T-helper 2 cell treated with Interferon-gamma antibody and Interleukin-4, amounts not matched to agents 5 μg/mL and 100 μg/mL, for 36 hours (primary cell): ENCODE measurements around the gene PLAC9.
"Not testable (repeated sequence)": the region's sequence is repeated elsewhere in the genome, so short reads cannot be mapped to it uniquely, and the experiment has no call there.

ENCODE experiments used
- DNase-seq: peaks from one replicate; pipeline ENCODE4 v3.0.0; 2021; ENCODE audit warnings: low spot score
- H3K27ac Mint-ChIP-seq: one replicate; pipeline ENCODE4 v1.8.0; 2021; ENCODE audit warnings: mild to moderate bottlenecking, mixed read lengths
- H3K27me3 Mint-ChIP-seq: one replicate; pipeline ENCODE4 v1.8.0; 2021; ENCODE audit warnings: low read depth, mixed read lengths
- H3K36me3 Mint-ChIP-seq: one replicate; pipeline ENCODE4 v1.8.0; 2021; ENCODE audit warnings: low read depth, mixed read lengths
- H3K4me1 Mint-ChIP-seq: one replicate; pipeline ENCODE4 v1.8.0; 2021; ENCODE audit warnings: low read depth, mixed read lengths
- H3K4me3 Mint-ChIP-seq: one replicate; pipeline ENCODE4 v1.8.0; 2022; ENCODE audit warnings: mild to moderate bottlenecking, moderate library complexity, mixed read lengths
- H3K9me3 Mint-ChIP-seq: one replicate; pipeline ENCODE4 v1.8.0; 2021; ENCODE audit warnings: mixed read lengths

The PLAC9 gene

GRCh38 chr10:80126876-80127275, 5.7 kb upstream of the PLAC9 start:
- no peak for DNase-seq
- Mint-ChIP-seq H3K27me3 (peaks cover 22% of the 10 kb centered on the region), H3K27ac (no peak overlapping the region)

DNA sequence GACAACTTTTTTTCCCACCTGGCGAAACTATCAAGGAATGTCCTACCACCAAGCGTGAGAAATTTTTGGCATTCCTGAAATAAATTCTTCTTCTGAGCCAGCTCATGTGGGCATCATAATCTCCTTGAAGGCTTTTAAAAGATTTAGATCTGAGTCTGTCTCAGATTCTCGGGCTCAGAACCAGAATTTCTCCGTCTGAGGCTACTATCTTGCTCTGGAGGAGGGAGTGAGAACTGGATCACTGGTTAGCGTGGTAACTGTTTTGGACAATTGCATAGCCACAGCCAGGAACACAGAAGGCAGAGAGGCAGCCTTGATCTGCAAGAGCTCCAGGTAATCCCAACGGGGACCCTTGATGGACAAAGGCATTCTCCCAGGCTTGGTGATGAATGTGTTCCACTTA, 1.0 kb upstream of the PLAC9 start:
- Mint-ChIP-seq H3K4me3 (no peak overlapping the region), H3K9me3 (no peaks in the 10 kb centered on the region), H3K27me3 (peaks cover 43% of the 10 kb centered on the region)

More at GRCh38 chr10:80126876-80127275, 5.7 kb upstream of the PLAC9 start:
- H3K9me3 Mint-ChIP-seq: no peaks in the 10 kb centered on the region
- H3K36me3 Mint-ChIP-seq: no peaks in the 10 kb centered on the region
- H3K4me1 Mint-ChIP-seq: no peaks in the 10 kb centered on the region
- no peak overlapping the region for H3K4me3 Mint-ChIP-seq

DNA sequence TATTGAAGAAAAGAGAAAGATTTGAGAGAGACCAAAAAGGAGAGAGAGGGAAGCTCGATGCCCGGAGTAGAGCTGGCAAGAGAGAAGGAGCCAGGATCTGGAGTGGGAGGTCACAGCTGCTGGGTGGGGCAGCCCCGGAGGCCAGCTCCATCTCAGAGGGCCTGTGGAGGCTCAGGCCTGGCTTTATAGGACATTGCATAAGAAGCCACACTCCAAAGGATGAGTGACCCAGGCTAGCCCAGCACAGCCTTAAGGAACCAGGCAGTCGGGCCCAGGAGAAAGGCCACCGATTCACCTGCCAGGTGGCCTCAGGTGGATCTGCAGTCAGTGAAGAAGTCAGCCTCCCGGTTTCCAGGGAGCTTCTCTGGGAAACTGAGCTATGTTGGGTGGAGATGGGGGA, 676 bp downstream of the PLAC9 start:
- no peaks in the 10 kb centered on the region for H3K9me3 Mint-ChIP-seq
- H3K36me3 Mint-ChIP-seq: no peaks in the 10 kb centered on the region
- peaks cover 4% of the 10 kb centered on the region for H3K4me1 Mint-ChIP-seq
- no peak overlapping the region for H3K4me3 Mint-ChIP-seq
- no peak overlapping the region for H3K27ac Mint-ChIP-seq
- H3K27me3 Mint-ChIP-seq: peaks cover 38% of the 10 kb centered on the region
- DNase-seq: no peak

More for the DNA sequence above, 1.0 kb upstream of the PLAC9 start:
- Mint-ChIP-seq H3K36me3 (no peaks in the 10 kb centered on the region), H3K4me1 (peaks cover 4% of the 10 kb centered on the region), H3K27ac (no peak overlapping the region)
- DNase-seq: no peak

DNA sequence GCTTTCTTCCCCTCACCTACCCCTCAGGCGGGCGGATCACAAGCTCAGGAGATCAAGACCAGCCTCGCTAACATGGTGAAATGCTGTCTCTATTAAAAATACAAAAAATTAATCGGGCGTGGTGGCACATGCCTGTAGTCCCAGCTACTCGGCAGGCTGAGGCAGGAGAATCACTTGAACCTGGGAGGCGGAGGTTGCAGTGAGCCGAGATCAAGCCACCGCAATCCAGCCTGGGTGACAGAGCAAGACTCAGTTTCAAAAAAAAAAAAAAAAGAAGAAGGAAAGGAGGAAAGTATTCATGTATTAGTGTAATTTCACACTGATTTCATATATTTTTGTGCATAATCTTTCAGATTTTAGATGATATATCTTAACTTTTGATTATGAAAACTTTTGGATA, 1.2 kb downstream of the PLAC9 start:
- not testable (repeated sequence) for H3K4me3 Mint-ChIP-seq, H3K4me1 Mint-ChIP-seq, H3K27ac Mint-ChIP-seq, DNase-seq, H3K9me3 Mint-ChIP-seq, H3K36me3 Mint-ChIP-seq
- H3K27me3 Mint-ChIP-seq: peaks cover 38% of the 10 kb centered on the region

DNA sequence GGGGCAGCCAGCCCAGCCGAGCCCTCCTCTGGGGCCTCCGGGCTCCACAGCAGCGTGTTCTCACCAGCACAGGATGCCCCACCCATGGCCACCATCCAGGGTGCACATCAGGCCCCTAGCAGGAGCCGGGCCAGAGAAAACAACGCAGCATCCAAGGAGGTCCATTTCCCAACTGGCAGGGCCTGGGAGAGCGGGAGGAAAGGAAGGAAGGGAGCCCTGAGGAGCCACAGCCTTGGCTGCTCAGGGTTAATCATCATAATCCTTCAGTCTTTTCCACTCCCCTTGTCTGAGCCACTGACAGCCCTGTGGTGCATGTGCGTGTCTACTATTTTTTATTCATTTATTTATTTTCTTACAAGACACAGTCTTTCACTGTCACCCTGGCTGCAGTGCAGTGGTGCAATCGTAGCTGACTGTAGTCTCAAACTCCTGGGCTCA, 3.6 kb downstream of the PLAC9 start:
- DNase-seq: no peak
- Mint-ChIP-seq H3K4me3 (no peak overlapping the region), H3K27me3 (peaks cover 36% of the 10 kb centered on the region), H3K27ac (no peak overlapping the region), H3K4me1 (peaks cover 4% of the 10 kb centered on the region), H3K36me3 (no peaks in the 10 kb centered on the region), H3K9me3 (no peaks in the 10 kb centered on the region)

DNA sequence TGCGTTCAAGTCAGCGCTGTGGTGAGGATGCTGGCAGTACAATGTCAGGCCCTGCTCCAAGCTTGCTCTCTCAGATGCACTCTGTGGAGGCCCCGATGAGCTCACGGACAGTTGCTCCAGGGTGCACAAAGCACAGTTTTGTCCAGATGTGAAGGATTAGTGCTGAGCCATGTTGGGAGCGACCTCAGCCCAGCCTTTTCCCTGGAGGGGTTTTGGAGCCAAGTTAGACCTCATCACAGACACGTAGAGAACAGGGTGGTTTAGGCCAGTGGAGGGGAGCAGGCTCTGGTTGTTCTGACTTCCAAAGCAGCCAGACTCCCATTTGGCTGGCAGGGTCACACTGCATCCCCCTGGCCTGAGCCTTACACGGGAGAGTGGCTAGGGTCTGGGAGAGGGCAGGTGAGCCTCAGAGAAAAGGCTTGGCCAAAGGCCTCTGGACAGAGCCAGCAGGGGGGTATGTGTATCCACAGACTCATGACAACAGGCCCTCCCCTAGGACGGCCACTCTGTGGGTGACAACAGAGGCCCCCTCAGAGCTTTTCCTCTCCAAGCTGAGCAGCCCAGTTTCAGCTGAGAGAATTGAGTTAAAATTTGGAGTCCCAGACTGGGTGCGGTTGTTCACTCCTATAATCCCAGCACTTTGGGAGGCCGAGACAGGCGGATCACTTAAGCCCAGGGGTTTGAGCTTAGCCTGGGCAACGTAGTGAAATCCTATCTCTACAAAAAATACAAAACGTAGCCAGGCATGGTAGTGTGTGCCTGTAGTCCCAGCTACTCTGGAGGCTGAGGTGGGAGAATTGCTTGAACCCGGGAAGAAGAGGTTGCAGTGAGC, 4.7 kb downstream of the PLAC9 start:
- Mint-ChIP-seq H3K27me3 (peaks cover 28% of the 10 kb centered on the region), H3K4me1 (peaks cover 4% of the 10 kb centered on the region), H3K4me3 (no peak overlapping the region), H3K27ac (no peak overlapping the region), H3K36me3 (no peaks in the 10 kb centered on the region), H3K9me3 (no peaks in the 10 kb centered on the region)
- no peak for DNase-seq

DNA sequence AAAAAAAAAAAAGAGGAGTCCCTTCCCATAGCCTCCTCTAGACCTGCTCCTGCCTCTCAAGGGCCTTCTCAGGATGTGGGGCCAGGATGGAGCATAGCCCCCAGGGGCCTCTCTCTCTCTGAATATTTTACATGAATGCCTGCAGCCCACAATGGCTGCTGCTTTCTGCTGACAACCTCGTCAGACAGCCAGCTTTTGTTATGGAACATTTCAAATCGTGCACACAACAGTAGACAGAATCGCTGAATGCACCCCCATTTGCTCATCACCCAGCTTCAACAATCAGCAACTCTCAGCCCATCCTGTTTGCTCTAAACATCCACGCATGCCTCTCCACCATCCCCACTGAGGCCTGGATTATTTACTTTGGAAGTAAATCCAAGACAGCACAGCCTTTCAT, 5.4 kb downstream of the PLAC9 start:
- no peak for DNase-seq
- Mint-ChIP-seq H3K4me3 (no peak overlapping the region), H3K36me3 (no peaks in the 10 kb centered on the region), H3K27ac (no peak overlapping the region), H3K9me3 (no peaks in the 10 kb centered on the region), H3K27me3 (peaks cover 25% of the 10 kb centered on the region), H3K4me1 (peaks cover 1% of the 10 kb centered on the region)

DNA sequence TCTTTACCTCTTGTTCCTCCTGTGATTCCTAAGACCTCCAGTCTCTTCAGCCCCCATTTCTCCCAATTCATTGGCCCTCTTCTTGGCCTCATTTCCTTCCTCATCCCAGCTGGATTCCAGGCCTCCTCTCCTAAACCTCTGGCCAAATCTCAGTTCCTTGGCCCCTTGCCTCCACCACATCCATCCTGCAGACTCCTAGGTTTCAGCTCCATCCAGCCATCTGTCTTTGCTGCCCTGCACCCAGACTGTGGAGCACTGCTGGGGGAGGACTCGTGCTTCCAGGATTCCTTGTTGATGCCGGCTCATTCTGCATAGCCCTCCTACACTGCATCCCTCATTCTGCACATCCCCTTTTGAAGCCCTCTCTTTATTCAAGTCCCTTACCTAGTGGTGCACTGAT, 6.7 kb downstream of the PLAC9 start:
- H3K4me3 Mint-ChIP-seq: no peak overlapping the region
- no peaks in the 10 kb centered on the region for H3K36me3 Mint-ChIP-seq
- H3K9me3 Mint-ChIP-seq: no peaks in the 10 kb centered on the region
- no peak overlapping the region for H3K27ac Mint-ChIP-seq
- peaks cover 5% of the 10 kb centered on the region for H3K4me1 Mint-ChIP-seq
- peaks cover 13% of the 10 kb centered on the region for H3K27me3 Mint-ChIP-seq
- no peak for DNase-seq

GRCh38 chr10:80140251-80140650, 7.7 kb downstream of the PLAC9 start:
- no peak overlapping the region for H3K27ac Mint-ChIP-seq
- H3K36me3 Mint-ChIP-seq: no peaks in the 10 kb centered on the region
- peaks cover 11% of the 10 kb centered on the region for H3K4me1 Mint-ChIP-seq
- no peaks in the 10 kb centered on the region for H3K9me3 Mint-ChIP-seq
- no peak for DNase-seq
- peaks cover 8% of the 10 kb centered on the region for H3K27me3 Mint-ChIP-seq
- no peak overlapping the region for H3K4me3 Mint-ChIP-seq

GRCh38 chr10:80141696-80142460, 9.3 kb downstream of the PLAC9 start:
- Mint-ChIP-seq H3K9me3 (no peaks in the 10 kb centered on the region), H3K4me3 (no peak overlapping the region), H3K4me1 (peaks cover 14% of the 10 kb centered on the region), H3K27me3 (peaks cover 8% of the 10 kb centered on the region), H3K27ac (no peak overlapping the region), H3K36me3 (no peaks in the 10 kb centered on the region)
- DNase-seq: no peak

DNA sequence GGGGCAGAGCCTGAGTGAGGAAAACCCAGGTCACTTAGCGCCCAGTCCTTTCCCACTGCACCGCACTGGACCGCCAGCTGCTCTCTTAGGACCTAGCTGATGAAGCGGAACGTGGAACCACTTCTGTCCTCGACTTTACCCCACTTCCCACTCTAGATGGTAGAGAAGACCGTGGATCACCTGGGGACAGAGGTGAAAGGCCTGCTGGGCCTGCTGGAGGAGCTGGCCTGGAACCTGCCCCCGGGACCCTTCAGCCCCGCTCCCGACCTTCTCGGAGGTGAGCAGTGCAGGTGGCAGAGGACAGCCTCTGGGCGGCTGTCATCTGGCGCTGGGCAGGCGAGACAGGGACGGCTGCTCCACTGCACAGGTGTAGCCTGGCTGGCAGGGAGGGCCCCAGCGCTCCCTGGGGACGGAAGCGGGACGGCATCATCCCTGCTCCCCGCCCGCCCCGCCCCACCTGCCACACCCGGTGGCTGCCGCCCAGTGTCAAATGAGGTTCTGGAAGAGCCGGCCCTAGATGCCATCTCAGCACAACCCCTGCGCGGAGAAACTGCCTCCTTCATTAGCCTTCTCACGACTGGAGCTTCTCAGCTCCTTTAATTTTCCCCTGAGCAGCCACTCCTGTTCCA, 11.7 kb downstream of the PLAC9 start:
- no peak for DNase-seq
- H3K27ac Mint-ChIP-seq: peak overlapping the region; percentile 66
- peaks cover 1% of the 10 kb centered on the region for H3K9me3 Mint-ChIP-seq
- peaks cover 14% of the 10 kb centered on the region for H3K4me1 Mint-ChIP-seq
- peaks cover 15% of the 10 kb centered on the region for H3K36me3 Mint-ChIP-seq
- peaks cover 8% of the 10 kb centered on the region for H3K27me3 Mint-ChIP-seq
- peak overlapping the region; percentile 80 for H3K4me3 Mint-ChIP-seq

- H3K4me3 Mint-ChIP-seq: peak overlapping the region; percentile 80
Measured at GRCh38 chr10:80144696-80145131, 12.2 kb downstream of the PLAC9 start.

GRCh38 chr10:80145406-80146308, 13.1 kb downstream of the PLAC9 start:
- DNase-seq, H3K4me3 Mint-ChIP-seq, H3K27me3 Mint-ChIP-seq, H3K9me3 Mint-ChIP-seq, H3K27ac Mint-ChIP-seq: not testable (repeated sequence)
- peaks cover 27% of the 10 kb centered on the region for H3K36me3 Mint-ChIP-seq
- peaks cover 15% of the 10 kb centered on the region for H3K4me1 Mint-ChIP-seq

More at GRCh38 chr10:80144696-80145131, 12.2 kb downstream of the PLAC9 start:
- H3K4me1 Mint-ChIP-seq: peaks cover 14% of the 10 kb centered on the region
- H3K36me3 Mint-ChIP-seq: peaks cover 19% of the 10 kb centered on the region
- H3K9me3 Mint-ChIP-seq: peaks cover 6% of the 10 kb centered on the region
- peaks cover 8% of the 10 kb centered on the region for H3K27me3 Mint-ChIP-seq
- DNase-seq: no peak
- H3K27ac Mint-ChIP-seq: peak overlapping the region; percentile 66
